ENCODE data around the gene BICC1. TPM values are rescaled to one million over a fixed set of nuclear protein-coding genes. Genes with fewer than 3 reads are reported as not detected.
A peak's percentile ranks its signal among the peaks of the same experiment; 100 is the strongest.

BICC1 gene
- total RNA-seq, 1 experiment from 2014 or later: 15.2 TPM

- H3K36me3 ChIP-seq: no peaks in the 10 kb centered on the region
- no peaks in the 10 kb centered on the region for H3K9me3 ChIP-seq
- no peak overlapping the region for H3K4me3 ChIP-seq
- no peak for DNase-seq
- H3K27me3 ChIP-seq: no peaks in the 10 kb centered on the region
These were observed 131.6 kb downstream of the BICC1 start for GRCh38 chr10:58644311-58644710.

GRCh38 chr10:58645416-58646146, 132.9 kb downstream of the BICC1 start:
- no peaks in the 10 kb centered on the region for H3K9me3 ChIP-seq
- H3K36me3 ChIP-seq: no peaks in the 10 kb centered on the region; the same call in 1 of the 2 replicates
- no peak for DNase-seq

GRCh38 chr10:58647376-58648112, 134.9 kb downstream of the BICC1 start:
- Histone ChIP-seq H3K9me3 (no peaks in the 10 kb centered on the region), H3K36me3 (no peaks in the 10 kb centered on the region; the same call in 1 of the 2 replicates), H3K27me3 (no peaks in the 10 kb centered on the region), H3K4me3 (no peak overlapping the region)
- DNase-seq: no peak

More at GRCh38 chr10:58645416-58646146, 132.9 kb downstream of the BICC1 start:
- Histone ChIP-seq H3K4me3 (no peak overlapping the region), H3K27me3 (no peaks in the 10 kb centered on the region)

- H3K36me3 ChIP-seq: no peaks in the 10 kb centered on the region; the same call in 1 of the 2 replicates
- DNase-seq: no peak
- H3K4me3 ChIP-seq: no peak overlapping the region
These were observed 135.5 kb downstream of the BICC1 start for GRCh38 chr10:58648131-58648530.

GRCh38 chr10:58651040-58651439, 138.4 kb downstream of the BICC1 start:
- H3K4me3 ChIP-seq: no peak overlapping the region
- no peaks in the 10 kb centered on the region for H3K27me3 ChIP-seq
- DNase-seq: no peak
- no peaks in the 10 kb centered on the region for H3K9me3 ChIP-seq
- H3K36me3 ChIP-seq: no peaks in the 10 kb centered on the region; the same call in 1 of the 2 replicates

More at GRCh38 chr10:58648131-58648530, 135.5 kb downstream of the BICC1 start:
- Histone ChIP-seq H3K9me3 (no peaks in the 10 kb centered on the region), H3K27me3 (no peaks in the 10 kb centered on the region)

- Histone ChIP-seq H3K4me3 (no peak overlapping the region), H3K36me3 (no peaks in the 10 kb centered on the region; the same call in 1 of the 2 replicates), H3K27me3 (no peaks in the 10 kb centered on the region), H3K9me3 (no peaks in the 10 kb centered on the region)
- no peak for DNase-seq
These were observed 139.1 kb downstream of the BICC1 start for GRCh38 chr10:58651742-58652141.

- H3K27me3 ChIP-seq: no peaks in the 10 kb centered on the region
- no peak overlapping the region for H3K4me3 ChIP-seq
- no peak for DNase-seq
- no peaks in the 10 kb centered on the region; the same call in 1 of the 2 replicates for H3K36me3 ChIP-seq
- no peaks in the 10 kb centered on the region for H3K9me3 ChIP-seq
These were observed 140.5 kb downstream of the BICC1 start for GRCh38 chr10:58653139-58653538.

GRCh38 chr10:58660575-58661255, 148.0 kb downstream of the BICC1 start:
- peaks cover 19% of the 10 kb centered on the region for H3K9me3 ChIP-seq
- no peaks in the 10 kb centered on the region for H3K27me3 ChIP-seq
- peaks cover 8% of the 10 kb centered on the region for H3K36me3 ChIP-seq
- no peak overlapping the region for H3K4me3 ChIP-seq
- peak; percentile 26 for DNase-seq

GRCh38 chr10:58661336-58661735, 148.7 kb downstream of the BICC1 start:
- Histone ChIP-seq H3K9me3 (peaks cover 19% of the 10 kb centered on the region), H3K36me3 (peaks cover 8% of the 10 kb centered on the region), H3K4me3 (no peak overlapping the region), H3K27me3 (no peaks in the 10 kb centered on the region)
- DNase-seq: peak; percentile 32

- Histone ChIP-seq H3K4me3 (no peak overlapping the region), H3K27me3 (no peaks in the 10 kb centered on the region), H3K36me3 (peaks cover 8% of the 10 kb centered on the region), H3K9me3 (peaks cover 19% of the 10 kb centered on the region)
- DNase-seq: no peak
These were observed 149.2 kb downstream of the BICC1 start for GRCh38 chr10:58661902-58662301.

GRCh38 chr10:58662314-58662713, 149.6 kb downstream of the BICC1 start:
- Histone ChIP-seq H3K36me3 (peaks cover 8% of the 10 kb centered on the region), H3K27me3 (no peaks in the 10 kb centered on the region), H3K4me3 (no peak overlapping the region), H3K9me3 (peaks cover 19% of the 10 kb centered on the region)
- DNase-seq: no peak

- no peaks in the 10 kb centered on the region for H3K27me3 ChIP-seq
- H3K4me3 ChIP-seq: peak overlapping the region; percentile 44
- H3K36me3 ChIP-seq: peaks cover 8% of the 10 kb centered on the region
- DNase-seq: no peak
- H3K9me3 ChIP-seq: peaks cover 19% of the 10 kb centered on the region
These were observed 152.7 kb downstream of the BICC1 start for GRCh38 chr10:58665361-58665760.

- no peak for DNase-seq
- peak overlapping the region; percentile 44 for H3K4me3 ChIP-seq
- H3K36me3 ChIP-seq: peaks cover 8% of the 10 kb centered on the region
- H3K27me3 ChIP-seq: no peaks in the 10 kb centered on the region
- peaks cover 19% of the 10 kb centered on the region for H3K9me3 ChIP-seq
These were observed 153.4 kb downstream of the BICC1 start for GRCh38 chr10:58666024-58666423.

GRCh38 chr10:58667658-58668310, 155.1 kb downstream of the BICC1 start:
- Histone ChIP-seq H3K4me3 (no peak overlapping the region), H3K36me3 (peaks cover 5% of the 10 kb centered on the region), H3K27me3 (no peaks in the 10 kb centered on the region), H3K9me3 (peaks cover 17% of the 10 kb centered on the region)
- no peak for DNase-seq

- no peak overlapping the region for H3K4me3 ChIP-seq
- H3K36me3 ChIP-seq: no peaks in the 10 kb centered on the region; the same call in 1 of the 2 replicates
- peaks cover 2% of the 10 kb centered on the region; the same call in 1 of the 2 replicates for H3K9me3 ChIP-seq
- DNase-seq: no peak
- H3K27me3 ChIP-seq: no peaks in the 10 kb centered on the region
These were observed 160.2 kb downstream of the BICC1 start for GRCh38 chr10:58672845-58673244.

- H3K4me3 ChIP-seq: no peak overlapping the region
- H3K27me3 ChIP-seq: no peaks in the 10 kb centered on the region
- no peak for DNase-seq
- H3K36me3 ChIP-seq: no peaks in the 10 kb centered on the region; the same call in 1 of the 2 replicates
- peaks cover 2% of the 10 kb centered on the region; the same call in 1 of the 2 replicates for H3K9me3 ChIP-seq
These were observed 161.6 kb downstream of the BICC1 start for GRCh38 chr10:58674251-58674650.

Measured in MG63 (cell line).